Smooth muscle cell (in vitro differentiated cells): Measurements from ENCODE around the gene GPR137. TPM values are rescaled to one million over a fixed set of nuclear protein-coding genes. Genes with fewer than 3 reads are reported as not detected.

Source experiments
- DNase-seq: peaks from one replicate; lab custom pipeline; 2025; ENCODE audit not compliant: unreplicated experiment; lab: John Stamatoyannopoulos, UW
- H2AFZ ChIP-seq: fragments of 200-600 bp; sonication (generic); 2 replicates; pipeline ENCODE4 v1.6.0; 2016; ENCODE audit warnings: antibody characterized with exemption, low read depth, mild to moderate bottlenecking
- H3F3A ChIP-seq: fragments of 200-600 bp; sonication (generic); 2 replicates; pipeline ENCODE4 v1.6.0; 2017; ENCODE audit warnings: antibody characterized with exemption, low read depth
- H3K27ac ChIP-seq: fragments of 200-600 bp; sonication (generic); 2 replicates; pipeline ENCODE4 v1.5.1; 2016; ENCODE audit warnings: low read depth, mild to moderate bottlenecking
- H3K27me3 ChIP-seq: fragments of 200-600 bp; sonication (generic); 2 replicates; pipeline ENCODE4 v1.6.1; 2016; ENCODE audit warnings: low read depth, mild to moderate bottlenecking
- H3K36me3 ChIP-seq: fragments of 200-600 bp; sonication (generic); 2 replicates; pipeline ENCODE4 v1.5.1; 2016; ENCODE audit warnings: low read depth
- H3K4me1 ChIP-seq: fragments of 200-600 bp; sonication (generic); 2 replicates; pipeline ENCODE4 v1.5.1; 2016; ENCODE audit warnings: low read depth
- H3K4me2 ChIP-seq: fragments of 200-600 bp; sonication (generic); 2 replicates; pipeline ENCODE4 v1.6.0; 2016; ENCODE audit warnings: mild to moderate bottlenecking
- H3K4me3 ChIP-seq: fragments of 200-600 bp; sonication (generic); 2 replicates; pipeline ENCODE4 v1.5.1; 2016; ENCODE audit warnings: mild to moderate bottlenecking
- H3K79me2 ChIP-seq: fragments of 200-600 bp; sonication (generic); 2 replicates; pipeline ENCODE4 v1.6.0; 2016; ENCODE audit warnings: low read depth, mild to moderate bottlenecking
- H3K9ac ChIP-seq: fragments of 200-600 bp; sonication (generic); 2 replicates; pipeline ENCODE4 v1.6.0; 2016; ENCODE audit warnings: low read depth
- H3K9me3 ChIP-seq: fragments of 200-600 bp; sonication (generic); replicated peaks from 2 replicates; pipeline ENCODE4 v1.5.1; 2016; ENCODE audit warnings: low read depth
- H4K20me1 ChIP-seq: fragments of 200-600 bp; sonication (generic); 2 replicates; pipeline ENCODE4 v1.6.0; 2016; ENCODE audit warnings: low read depth
- WGBS: methylation state at CpG from one replicate; pipeline ENCODE4 v1.1.7; 2016; ENCODE audit warnings: low lambda C conversion rate; 5-methylcytosine and 5-hydroxymethylcytosine counted together
- polyA plus RNA-seq: library from polyadenylated mRNA; unstranded; fragments of >200 nt; fragmentation: Nextera tagmentation; extraction: Ambion mirVana; gene quantifications from 2 replicates; pipeline ENCODE4 v1.2.1, GENCODE V29; 2016
- small RNA-seq: library from RNA; depleted of rRNA; stranded (forward); fragments of <200 nt; gene quantifications from one replicate; pipeline ENCODE3, GENCODE V24; 2014
- total RNA-seq: library from RNA; depleted of rRNA; stranded (reverse); fragments of >200 nt; gene quantifications from 2 replicates; pipeline ENCODE4 v1.2.3, GENCODE V29; 2014
- TF ChIP-seq, protein P1 (sequence below): fragments of 200-600 bp; sonication (generic); IDR thresholded peaks from 2 replicates; pipeline ENCODE4 v1.5.1; 2017; ENCODE audit warnings: borderline replicate concordance, mild to moderate bottlenecking, antibody characterized with exemption; ENCODE audit not compliant: insufficient read depth, poor library complexity, severe bottlenecking

GPR137 gene
- total and polyA plus RNA-seq, 2 experiments from 2014 or later: 17.3 to 69.0 TPM

DNA sequence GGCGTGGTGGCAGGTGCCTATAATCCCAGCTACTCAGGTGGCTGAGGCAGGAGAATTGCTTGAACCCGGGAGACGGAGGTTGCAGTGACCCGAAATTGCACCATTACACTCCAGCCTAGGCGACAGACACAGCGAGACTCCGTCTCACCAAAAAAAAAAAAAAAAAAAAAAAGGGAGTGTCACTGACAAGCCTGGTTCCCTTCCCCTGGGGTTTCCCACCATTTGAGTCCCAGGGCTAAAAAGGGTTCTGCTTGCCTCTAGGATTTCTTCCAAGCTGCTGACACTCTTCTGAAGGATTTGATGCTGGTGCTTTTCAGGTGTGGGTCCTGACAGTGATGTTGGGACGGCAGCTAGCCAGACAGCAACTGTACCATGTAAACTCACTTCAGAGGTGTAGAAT, 53.1 kb downstream of the GPR137 start:
- WGBS: 84% methylated on average over 2 of the region's 8 CpGs
- H3K4me2 ChIP-seq: no peak overlapping the region
- H3K9me3 ChIP-seq: no peaks in the 10 kb centered on the region
- no peak overlapping the region for H3K9ac ChIP-seq
- no peaks in the 10 kb centered on the region for H3K36me3 ChIP-seq
- no peaks in the 10 kb centered on the region for H3K79me2 ChIP-seq
- TF ChIP-seq, protein P1, sequence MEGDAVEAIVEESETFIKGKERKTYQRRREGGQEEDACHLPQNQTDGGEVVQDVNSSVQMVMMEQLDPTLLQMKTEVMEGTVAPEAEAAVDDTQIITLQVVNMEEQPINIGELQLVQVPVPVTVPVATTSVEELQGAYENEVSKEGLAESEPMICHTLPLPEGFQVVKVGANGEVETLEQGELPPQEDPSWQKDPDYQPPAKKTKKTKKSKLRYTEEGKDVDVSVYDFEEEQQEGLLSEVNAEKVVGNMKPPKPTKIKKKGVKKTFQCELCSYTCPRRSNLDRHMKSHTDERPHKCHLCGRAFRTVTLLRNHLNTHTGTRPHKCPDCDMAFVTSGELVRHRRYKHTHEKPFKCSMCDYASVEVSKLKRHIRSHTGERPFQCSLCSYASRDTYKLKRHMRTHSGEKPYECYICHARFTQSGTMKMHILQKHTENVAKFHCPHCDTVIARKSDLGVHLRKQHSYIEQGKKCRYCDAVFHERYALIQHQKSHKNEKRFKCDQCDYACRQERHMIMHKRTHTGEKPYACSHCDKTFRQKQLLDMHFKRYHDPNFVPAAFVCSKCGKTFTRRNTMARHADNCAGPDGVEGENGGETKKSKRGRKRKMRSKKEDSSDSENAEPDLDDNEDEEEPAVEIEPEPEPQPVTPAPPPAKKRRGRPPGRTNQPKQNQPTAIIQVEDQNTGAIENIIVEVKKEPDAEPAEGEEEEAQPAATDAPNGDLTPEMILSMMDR: no peak
- no peaks in the 10 kb centered on the region for H3K27me3 ChIP-seq
- no peaks in the 10 kb centered on the region for H3F3A ChIP-seq
- no peak overlapping the region for H3K4me3 ChIP-seq
- H4K20me1 ChIP-seq: no peaks in the 10 kb centered on the region
- peaks cover 7% of the 10 kb centered on the region for H3K4me1 ChIP-seq
- H2AFZ ChIP-seq: no peak overlapping the region
- H3K27ac ChIP-seq: no peak overlapping the region
- no peak for DNase-seq

Small RNA genes within 50 kb of the gene (small RNA-seq; reads per million reads assigned to genes)
- gene RF00019: not detected

Other genes with a start within 250 kb of the GPR137 start
- 0.76 TPM in 1 of 2 replicates, not detected in the other for gene FLRT1, start 249.9 kb upstream of the GPR137 start, total RNA-seq
- gene FLRT1, start 249.9 kb upstream of the GPR137 start, polyA plus RNA-seq: 0.26 and 0.32 TPM in 2 replicates
- gene MACROD1, start 119.7 kb upstream of the GPR137 start, total RNA-seq: 9.2 and 57.9 TPM in 2 replicates
- 32.6 and 35.2 TPM in 2 replicates for gene MACROD1, start 119.7 kb upstream of the GPR137 start, polyA plus RNA-seq
- 103 and 114 TPM in 2 replicates for gene STIP1, start 99.7 kb upstream of the GPR137 start, total RNA-seq
- 117 and 129 TPM in 2 replicates for gene STIP1, start 99.7 kb upstream of the GPR137 start, polyA plus RNA-seq
- 0.18 and 1.2 TPM in 2 replicates for gene FERMT3, start 79.1 kb upstream of the GPR137 start, total RNA-seq
- 2.4 and 3.7 TPM in 2 replicates for gene FERMT3, start 79.1 kb upstream of the GPR137 start, polyA plus RNA-seq
- 52.6 and 66.1 TPM in 2 replicates for gene TRPT1, start 59.7 kb upstream of the GPR137 start, total RNA-seq
- gene TRPT1, start 59.7 kb upstream of the GPR137 start, polyA plus RNA-seq: 65.6 and 78.5 TPM in 2 replicates
- 50.6 and 51.5 TPM in 2 replicates for gene NUDT22, start 59.6 kb upstream of the GPR137 start, total RNA-seq
- 76.8 and 82.1 TPM in 2 replicates for gene NUDT22, start 59.6 kb upstream of the GPR137 start, polyA plus RNA-seq
- 14.5 and 14.7 TPM in 2 replicates for gene DNAJC4, start 55.3 kb upstream of the GPR137 start, total RNA-seq
- gene DNAJC4, start 55.3 kb upstream of the GPR137 start, polyA plus RNA-seq: 76.7 and 78.5 TPM in 2 replicates
- gene VEGFB, start 51.3 kb upstream of the GPR137 start, total RNA-seq: 20.0 and 27.9 TPM in 2 replicates
- 94.4 and 96.5 TPM in 2 replicates for gene VEGFB, start 51.3 kb upstream of the GPR137 start, polyA plus RNA-seq
- 31.0 and 51.3 TPM in 2 replicates for gene FKBP2, start 44.8 kb upstream of the GPR137 start, total RNA-seq
- 231 and 246 TPM in 2 replicates for gene FKBP2, start 44.8 kb upstream of the GPR137 start, polyA plus RNA-seq
- gene PPP1R14B, start 38.9 kb upstream of the GPR137 start, total RNA-seq: 213 and 242 TPM in 2 replicates
- gene PPP1R14B, start 38.9 kb upstream of the GPR137 start, polyA plus RNA-seq: 530 and 589 TPM in 2 replicates
- 15.0 and 17.1 TPM in 2 replicates for gene PLCB3, start 34.3 kb upstream of the GPR137 start, total RNA-seq
- gene PLCB3, start 34.3 kb upstream of the GPR137 start, polyA plus RNA-seq: 14.8 and 15.6 TPM in 2 replicates
- gene BAD, start 1.2 kb upstream of the GPR137 start, total RNA-seq: 48.7 and 65.8 TPM in 2 replicates
- gene BAD, start 1.2 kb upstream of the GPR137 start, polyA plus RNA-seq: 117 and 126 TPM in 2 replicates
- gene KCNK4, start 5.5 kb downstream of the GPR137 start, total RNA-seq: not detected in 2 replicates
- gene KCNK4, start 5.5 kb downstream of the GPR137 start, polyA plus RNA-seq: not detected in 2 replicates
- gene CATSPERZ, start 14.5 kb downstream of the GPR137 start, total RNA-seq: not detected in 2 replicates
- gene CATSPERZ, start 14.5 kb downstream of the GPR137 start, polyA plus RNA-seq: not detected in 2 replicates
- gene ESRRA, start 19.7 kb downstream of the GPR137 start, total RNA-seq: 7.7 and 8.0 TPM in 2 replicates
- gene ESRRA, start 19.7 kb downstream of the GPR137 start, polyA plus RNA-seq: 16.7 and 29.4 TPM in 2 replicates
- gene TRMT112, start 31.7 kb downstream of the GPR137 start, total RNA-seq: 218 and 285 TPM in 2 replicates
- 327 and 353 TPM in 2 replicates for gene TRMT112, start 31.7 kb downstream of the GPR137 start, polyA plus RNA-seq
- gene PRDX5, start 32.3 kb downstream of the GPR137 start, total RNA-seq: 169 and 209 TPM in 2 replicates
- gene PRDX5, start 32.3 kb downstream of the GPR137 start, polyA plus RNA-seq: 461 and 474 TPM in 2 replicates
- 0.22 and 2.2 TPM in 2 replicates for gene CCDC88B, start 54.4 kb downstream of the GPR137 start, total RNA-seq
- gene CCDC88B, start 54.4 kb downstream of the GPR137 start, polyA plus RNA-seq: 2.2 and 3.4 TPM in 2 replicates
- 19.5 and 21.8 TPM in 2 replicates for gene RPS6KA4, start 73.3 kb downstream of the GPR137 start, total RNA-seq
- gene RPS6KA4, start 73.3 kb downstream of the GPR137 start, polyA plus RNA-seq: 40.0 and 42.9 TPM in 2 replicates